DND-41 (cell line): Measurements from ENCODE around the gene EPHB4.

Experiments
- ATAC-seq: fragments of 200-7000 bp; cut with Tn5 transposase; 3 replicates; pipeline ENCODE4 v1.9.1; 2021; ENCODE audit warnings: low read depth; ENCODE audit not compliant: insufficient read depth
- DNase-seq: peaks from one replicate; pipeline ENCODE4 v3.0.0-alpha.2; 2020
- H2AFZ ChIP-seq: 2 replicates; pipeline ENCODE4 v1.6.0; 2012; ENCODE audit warnings: low read depth, low read length
- H3K27ac ChIP-seq: 2 replicates; pipeline ENCODE4 v1.5.1; 2012; ENCODE audit warnings: low read length, inconsistent platforms
- H3K27me3 ChIP-seq: fragments of 200-600 bp; sonication (generic); 2 replicates; pipeline ENCODE4 v1.6.0; 2012; ENCODE audit warnings: low read length, mild to moderate bottlenecking, inconsistent platforms; ENCODE audit not compliant: insufficient read depth, poor library complexity
- H3K36me3 ChIP-seq: 2 replicates; pipeline ENCODE4 v1.5.1; 2012; ENCODE audit warnings: low read length, inconsistent platforms; ENCODE audit not compliant: insufficient read depth
- H3K4me1 ChIP-seq: 2 replicates; pipeline ENCODE4 v1.5.1; 2012; ENCODE audit warnings: mild to moderate bottlenecking, low read length; ENCODE audit not compliant: insufficient read depth
- H3K4me2 ChIP-seq: 2 replicates; pipeline ENCODE4 v1.6.0; 2012; ENCODE audit warnings: mild to moderate bottlenecking, moderate library complexity, low read length, inconsistent platforms; ENCODE audit not compliant: insufficient read depth
- H3K4me3 ChIP-seq, 2 experiments: fragments of 200-600 bp in 1 of 2; shearing (Covaris generic) in 1 of 2; 2 replicates each; pipeline ENCODE4 v1.5.1; 2012 to 2016; ENCODE audit warnings: inconsistent platforms in 2 of 2, low read length in 2 of 2, mild to moderate bottlenecking in 2 of 2, low read depth in 1 of 2, moderate library complexity in 1 of 2
- H3K79me2 ChIP-seq: 2 replicates; pipeline ENCODE4 v1.6.0; 2012; ENCODE audit warnings: low read length, inconsistent platforms; ENCODE audit not compliant: insufficient read depth
- H3K9ac ChIP-seq: 2 replicates; pipeline ENCODE4 v1.6.0; 2012; ENCODE audit warnings: low read depth, mild to moderate bottlenecking, inconsistent platforms, low read length, moderate library complexity
- H3K9me3 ChIP-seq: 2 replicates; pipeline ENCODE4 v1.5.1; 2012; ENCODE audit warnings: low read length, moderate library complexity, mild to moderate bottlenecking, inconsistent platforms; ENCODE audit not compliant: insufficient read depth, severe bottlenecking
- H4K20me1 ChIP-seq: 2 replicates; pipeline ENCODE4 v1.6.0; 2012; ENCODE audit warnings: low read length; ENCODE audit not compliant: insufficient read depth
- EZH2 ChIP-seq: IDR thresholded peaks from 3 replicates; pipeline ENCODE4 v1.6.1; 2012; ENCODE audit warnings: borderline replicate concordance, low read depth, mild to moderate bottlenecking, moderate library complexity, low read length, inconsistent platforms; ENCODE audit not compliant: severe bottlenecking
- TF ChIP-seq, protein P1 (sequence below): IDR thresholded peaks from 2 replicates; pipeline ENCODE4 v1.5.1; 2012; ENCODE audit warnings: borderline replicate concordance, low read length, moderate library complexity, mild to moderate bottlenecking; ENCODE audit not compliant: poor library complexity, severe bottlenecking; ENCODE audit errors: extremely low read depth

Gene EPHB4

DNA sequence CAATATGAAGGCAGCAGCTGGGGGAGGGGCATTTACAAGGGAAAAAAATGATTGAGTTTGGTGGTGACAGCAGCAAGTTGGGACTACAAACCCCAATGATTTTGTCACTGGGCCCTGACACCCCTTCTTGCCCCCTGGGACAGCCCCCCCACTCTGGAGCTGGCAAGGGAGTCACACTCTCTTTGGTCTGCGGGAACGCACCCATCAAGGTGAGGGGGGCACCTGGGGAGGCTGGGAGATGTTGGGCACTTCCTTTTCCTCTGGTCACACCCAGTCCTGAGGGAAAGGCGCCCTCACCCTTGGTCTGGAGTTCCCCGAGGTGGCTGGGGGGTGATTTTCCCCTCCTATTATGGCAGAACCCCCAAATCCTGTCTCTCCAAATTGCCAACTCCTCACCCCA, 24.4 kb downstream of the EPHB4 start:
- Histone ChIP-seq H3K9ac (no peak overlapping the region), H4K20me1 (no peaks in the 10 kb centered on the region), H2AFZ (no peak overlapping the region), H3K79me2 (no peaks in the 10 kb centered on the region), H3K27me3 (no peaks in the 10 kb centered on the region), H3K4me1 (no peaks in the 10 kb centered on the region), H3K36me3 (no peaks in the 10 kb centered on the region), H3K4me2 (no peak overlapping the region), H3K4me3 (no peak overlapping the region), H3K9me3 (no peaks in the 10 kb centered on the region), H3K27ac (no peak overlapping the region)
- TF ChIP-seq, protein P1, sequence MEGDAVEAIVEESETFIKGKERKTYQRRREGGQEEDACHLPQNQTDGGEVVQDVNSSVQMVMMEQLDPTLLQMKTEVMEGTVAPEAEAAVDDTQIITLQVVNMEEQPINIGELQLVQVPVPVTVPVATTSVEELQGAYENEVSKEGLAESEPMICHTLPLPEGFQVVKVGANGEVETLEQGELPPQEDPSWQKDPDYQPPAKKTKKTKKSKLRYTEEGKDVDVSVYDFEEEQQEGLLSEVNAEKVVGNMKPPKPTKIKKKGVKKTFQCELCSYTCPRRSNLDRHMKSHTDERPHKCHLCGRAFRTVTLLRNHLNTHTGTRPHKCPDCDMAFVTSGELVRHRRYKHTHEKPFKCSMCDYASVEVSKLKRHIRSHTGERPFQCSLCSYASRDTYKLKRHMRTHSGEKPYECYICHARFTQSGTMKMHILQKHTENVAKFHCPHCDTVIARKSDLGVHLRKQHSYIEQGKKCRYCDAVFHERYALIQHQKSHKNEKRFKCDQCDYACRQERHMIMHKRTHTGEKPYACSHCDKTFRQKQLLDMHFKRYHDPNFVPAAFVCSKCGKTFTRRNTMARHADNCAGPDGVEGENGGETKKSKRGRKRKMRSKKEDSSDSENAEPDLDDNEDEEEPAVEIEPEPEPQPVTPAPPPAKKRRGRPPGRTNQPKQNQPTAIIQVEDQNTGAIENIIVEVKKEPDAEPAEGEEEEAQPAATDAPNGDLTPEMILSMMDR = no peak
- no peak for TF ChIP-seq EZH2
- no peak for DNase-seq
- ATAC-seq = no peak

DNA sequence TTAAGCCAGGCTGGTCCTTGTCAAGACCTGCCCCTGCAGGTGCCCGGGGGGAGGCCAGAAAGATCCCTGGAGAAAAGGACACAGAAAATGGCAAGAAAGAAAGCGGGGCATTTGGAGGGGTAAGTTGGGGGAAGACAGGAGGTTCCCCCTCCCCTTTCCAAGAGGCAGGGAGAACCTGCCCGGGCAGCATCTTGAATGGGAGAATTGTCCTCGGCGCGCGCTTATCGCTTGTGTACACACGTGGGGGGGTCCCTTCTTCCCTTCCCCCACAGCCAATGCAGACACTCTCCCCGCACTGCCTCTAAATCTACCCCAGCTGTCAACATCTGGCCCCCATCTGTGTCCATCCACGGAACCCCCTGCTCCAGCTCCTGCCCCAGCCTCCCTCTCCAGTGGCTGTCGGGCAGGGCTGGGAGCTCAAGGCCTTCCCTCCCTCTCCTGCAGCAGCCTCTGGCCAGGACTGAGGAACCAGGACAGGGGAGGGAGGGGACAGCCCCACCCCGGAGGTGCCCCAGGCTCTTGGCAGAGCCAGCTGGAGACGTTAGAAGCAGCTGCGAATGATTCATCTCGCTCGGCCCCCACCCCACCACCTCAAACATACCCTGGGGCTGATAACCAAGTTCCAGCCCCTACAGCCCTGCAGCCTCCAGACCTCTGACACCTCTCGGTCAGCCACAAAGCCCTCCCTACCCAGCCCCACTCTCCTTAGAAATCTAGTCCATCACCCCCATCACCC, 25.3 kb downstream of the EPHB4 start:
- no peaks in the 10 kb centered on the region for H3K4me1 ChIP-seq
- no peaks in the 10 kb centered on the region for H3K36me3 ChIP-seq
- H3K4me2 ChIP-seq = no peak overlapping the region
- no peaks in the 10 kb centered on the region for H3K27me3 ChIP-seq
- no peaks in the 10 kb centered on the region for H3K9me3 ChIP-seq
- TF ChIP-seq, protein P1 = no peak
- TF ChIP-seq EZH2 = no peak
- peak; percentile 9 for DNase-seq
- ATAC-seq = no peak
- no peaks in the 10 kb centered on the region for H4K20me1 ChIP-seq
- H2AFZ ChIP-seq = no peak overlapping the region
- H3K79me2 ChIP-seq = no peaks in the 10 kb centered on the region
- H3K4me3 ChIP-seq = no peak overlapping the region
- H3K27ac ChIP-seq = no peak overlapping the region
- no peak overlapping the region for H3K9ac ChIP-seq

DNA sequence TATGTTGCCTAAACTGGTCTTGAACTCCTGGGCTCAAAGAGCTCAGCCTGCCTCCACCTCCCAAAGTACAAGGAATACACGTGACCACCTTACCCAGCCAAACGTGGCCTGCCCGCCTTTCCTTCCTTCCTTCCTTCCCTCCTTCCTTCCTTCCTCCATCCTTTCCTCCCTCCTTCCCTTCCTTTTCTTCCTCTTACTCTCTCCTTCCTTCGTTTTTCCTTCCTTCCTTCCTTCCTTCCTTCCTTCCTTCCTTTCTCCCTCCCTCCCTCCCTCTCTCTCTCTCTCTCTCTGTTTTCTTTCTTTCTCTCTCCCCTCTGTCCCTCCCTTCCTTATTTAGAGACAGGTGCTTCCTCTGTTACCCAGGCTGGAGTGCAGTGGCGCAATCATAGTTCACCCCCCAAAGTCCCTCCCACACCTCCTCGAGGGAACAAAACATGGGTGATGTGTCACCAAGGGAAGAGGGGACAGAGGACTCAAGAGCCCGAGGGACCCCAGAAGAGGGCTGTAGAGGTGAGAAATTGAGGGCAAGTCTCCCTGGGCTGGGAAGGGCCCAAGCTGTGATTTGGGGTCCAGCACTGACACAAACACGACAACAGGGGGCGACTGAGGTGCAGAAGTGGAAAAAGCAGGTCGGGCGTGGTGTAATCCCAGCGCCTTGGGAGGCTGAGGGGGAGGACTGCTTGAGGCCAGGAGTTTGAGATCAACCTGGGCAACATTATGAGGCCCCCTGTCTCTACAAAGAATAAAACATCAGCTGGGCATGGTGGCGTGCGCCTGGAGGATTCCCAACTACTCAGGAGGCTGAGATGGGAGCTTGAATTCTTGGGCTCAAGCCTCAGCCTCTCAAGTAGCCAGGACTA, 28.1 kb downstream of the EPHB4 start:
- TF ChIP-seq EZH2 = no peak
- TF ChIP-seq, protein P1 = peak; percentile 83
- no peaks in the 10 kb centered on the region for H3K9me3 ChIP-seq
- DNase-seq (peak; percentile 61), ATAC-seq (peak; percentile 72)
- no peaks in the 10 kb centered on the region for H3K36me3 ChIP-seq
- H3K79me2 ChIP-seq = no peaks in the 10 kb centered on the region
- H3K4me1 ChIP-seq = no peaks in the 10 kb centered on the region
- no peak overlapping the region for H3K4me3 ChIP-seq
- H3K9ac ChIP-seq = no peak overlapping the region
- H3K27me3 ChIP-seq = peaks cover 1% of the 10 kb centered on the region
- H4K20me1 ChIP-seq = no peaks in the 10 kb centered on the region
- H3K27ac ChIP-seq = no peak overlapping the region
- H3K4me2 ChIP-seq = no peak overlapping the region
- H2AFZ ChIP-seq = no peak overlapping the region
